ENCODE data around the gene AP5S1. TPM values are rescaled to one million over a fixed set of nuclear protein-coding genes. Genes with fewer than 3 reads are reported as not detected.
A peak's percentile ranks its signal among the peaks of the same experiment; 100 is the strongest.

AP5S1 gene
- total RNA-seq, 1 experiment from 2014 or later: 2.8 TPM

DNA sequence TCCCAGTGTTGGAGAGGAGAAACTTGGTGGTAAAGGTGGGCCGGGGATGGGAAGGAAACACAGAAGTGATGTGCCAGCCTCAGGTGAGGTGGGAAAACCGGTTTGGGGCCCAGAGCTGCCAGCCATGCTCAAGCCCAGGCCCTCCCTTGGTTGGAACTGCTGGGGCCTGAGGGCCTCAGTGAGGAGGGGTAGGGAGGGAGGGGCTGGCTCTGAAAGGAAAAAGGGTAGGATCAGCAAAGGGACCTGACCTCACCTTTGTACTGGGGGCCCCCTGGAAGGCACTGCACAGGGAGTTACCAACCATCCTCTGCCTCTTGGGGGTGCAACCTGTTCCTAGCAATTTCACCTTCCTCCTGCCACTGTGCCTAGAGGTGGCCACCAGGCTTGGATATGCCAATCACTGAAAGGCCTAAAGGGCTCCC lies 37.3 kb upstream of the AP5S1 start:
- Mint-ChIP-seq H3K9me3 (no peaks in the 10 kb centered on the region), H3K27me3 (ENCODE audit: low read depth) (peaks cover 38% of the 10 kb centered on the region), H3K4me1 (peaks cover 37% of the 10 kb centered on the region), H3K4me3 (no peak overlapping the region), H3K36me3 (peaks cover 4% of the 10 kb centered on the region; the same call in 1 of the 2 replicates), H3K27ac (no peak overlapping the region; the same call in 1 of the 2 replicates)
- POLR2A ChIA-PET: no interaction called here
- ATAC-seq (no peak), DNase-seq (ENCODE audit: low spot score) (no peak)
- CTCF ChIA-PET: interaction anchor here (1.7 to 2.9 kb wide), 3 partner anchors 15 to 67 kb away, joined by 5 to 53 read pairs (median 16); partner anchors contain the start of gene ADISSP
- TF ChIP-seq OVOL2 (CRISPR knock-in tag; IDR thresholded peaks at IDR 0.05; ENCODE audit: borderline replicate concordance) (no peak), TP53 (CRISPR knock-in tag; IDR thresholded peaks at IDR 0.05) (no peak)
- TF ChIP-seq, protein P1, sequence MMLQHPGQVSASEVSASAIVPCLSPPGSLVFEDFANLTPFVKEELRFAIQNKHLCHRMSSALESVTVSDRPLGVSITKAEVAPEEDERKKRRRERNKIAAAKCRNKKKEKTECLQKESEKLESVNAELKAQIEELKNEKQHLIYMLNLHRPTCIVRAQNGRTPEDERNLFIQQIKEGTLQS (CRISPR knock-in tag; conservative IDR thresholded peaks at IDR 0.05): no peak

- Mint-ChIP-seq H3K4me1 (peaks cover 35% of the 10 kb centered on the region), H3K27ac (no peak overlapping the region)
- CTCF ChIA-PET: interaction anchor here (1.7 to 2.9 kb wide), 3 partner anchors 15 to 67 kb away, joined by 5 to 53 read pairs (median 16); partner anchors contain the start of gene ADISSP
- TF ChIP-seq ZNF532 (CRISPR knock-in tag; IDR thresholded peaks at IDR 0.05; ENCODE audit: borderline replicate concordance) (no peak), CREB1 (CRISPR knock-in tag; IDR thresholded peaks at IDR 0.05) (no peak), RELA (CRISPR knock-in tag; IDR thresholded peaks at IDR 0.05; ENCODE audit: borderline replicate concordance) (no peak), ZNF671 (CRISPR knock-in tag; IDR thresholded peaks at IDR 0.05) (no peak), IRF1 (CRISPR knock-in tag; IDR thresholded peaks at IDR 0.05) (no peak), E2F5 (CRISPR knock-in tag; IDR thresholded peaks at IDR 0.05) (no peak), MXD4 (CRISPR knock-in tag; IDR thresholded peaks at IDR 0.05; ENCODE audit: borderline replicate concordance) (no peak), EMX1 (CRISPR knock-in tag; IDR thresholded peaks at IDR 0.05) (no peak), USF1 (CRISPR knock-in tag; IDR thresholded peaks at IDR 0.05) (no peak), USF2 (CRISPR knock-in tag; IDR thresholded peaks at IDR 0.05) (no peak), JUN (CRISPR knock-in tag; IDR thresholded peaks at IDR 0.05) (no peak), ESRRA (CRISPR knock-in tag; IDR thresholded peaks at IDR 0.05; ENCODE audit: borderline replicate concordance) (no peak), ETV6 (CRISPR knock-in tag; IDR thresholded peaks at IDR 0.05) (no peak), NR1H2 (CRISPR knock-in tag; IDR thresholded peaks at IDR 0.05) (no peak), GABPB1 (CRISPR knock-in tag; IDR thresholded peaks at IDR 0.05) (no peak), SOX15 (CRISPR knock-in tag; IDR thresholded peaks at IDR 0.05) (no peak), IRF2 (CRISPR knock-in tag; IDR thresholded peaks at IDR 0.05; ENCODE audit: borderline replicate concordance, low read depth) (no peak)
- TF ChIP-seq, protein P2, sequence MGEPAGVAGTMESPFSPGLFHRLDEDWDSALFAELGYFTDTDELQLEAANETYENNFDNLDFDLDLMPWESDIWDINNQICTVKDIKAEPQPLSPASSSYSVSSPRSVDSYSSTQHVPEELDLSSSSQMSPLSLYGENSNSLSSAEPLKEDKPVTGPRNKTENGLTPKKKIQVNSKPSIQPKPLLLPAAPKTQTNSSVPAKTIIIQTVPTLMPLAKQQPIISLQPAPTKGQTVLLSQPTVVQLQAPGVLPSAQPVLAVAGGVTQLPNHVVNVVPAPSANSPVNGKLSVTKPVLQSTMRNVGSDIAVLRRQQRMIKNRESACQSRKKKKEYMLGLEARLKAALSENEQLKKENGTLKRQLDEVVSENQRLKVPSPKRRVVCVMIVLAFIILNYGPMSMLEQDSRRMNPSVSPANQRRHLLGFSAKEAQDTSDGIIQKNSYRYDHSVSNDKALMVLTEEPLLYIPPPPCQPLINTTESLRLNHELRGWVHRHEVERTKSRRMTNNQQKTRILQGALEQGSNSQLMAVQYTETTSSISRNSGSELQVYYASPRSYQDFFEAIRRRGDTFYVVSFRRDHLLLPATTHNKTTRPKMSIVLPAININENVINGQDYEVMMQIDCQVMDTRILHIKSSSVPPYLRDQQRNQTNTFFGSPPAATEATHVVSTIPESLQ (CRISPR knock-in tag; IDR thresholded peaks at IDR 0.05): no peak
- TF ChIP-seq, protein P3, sequence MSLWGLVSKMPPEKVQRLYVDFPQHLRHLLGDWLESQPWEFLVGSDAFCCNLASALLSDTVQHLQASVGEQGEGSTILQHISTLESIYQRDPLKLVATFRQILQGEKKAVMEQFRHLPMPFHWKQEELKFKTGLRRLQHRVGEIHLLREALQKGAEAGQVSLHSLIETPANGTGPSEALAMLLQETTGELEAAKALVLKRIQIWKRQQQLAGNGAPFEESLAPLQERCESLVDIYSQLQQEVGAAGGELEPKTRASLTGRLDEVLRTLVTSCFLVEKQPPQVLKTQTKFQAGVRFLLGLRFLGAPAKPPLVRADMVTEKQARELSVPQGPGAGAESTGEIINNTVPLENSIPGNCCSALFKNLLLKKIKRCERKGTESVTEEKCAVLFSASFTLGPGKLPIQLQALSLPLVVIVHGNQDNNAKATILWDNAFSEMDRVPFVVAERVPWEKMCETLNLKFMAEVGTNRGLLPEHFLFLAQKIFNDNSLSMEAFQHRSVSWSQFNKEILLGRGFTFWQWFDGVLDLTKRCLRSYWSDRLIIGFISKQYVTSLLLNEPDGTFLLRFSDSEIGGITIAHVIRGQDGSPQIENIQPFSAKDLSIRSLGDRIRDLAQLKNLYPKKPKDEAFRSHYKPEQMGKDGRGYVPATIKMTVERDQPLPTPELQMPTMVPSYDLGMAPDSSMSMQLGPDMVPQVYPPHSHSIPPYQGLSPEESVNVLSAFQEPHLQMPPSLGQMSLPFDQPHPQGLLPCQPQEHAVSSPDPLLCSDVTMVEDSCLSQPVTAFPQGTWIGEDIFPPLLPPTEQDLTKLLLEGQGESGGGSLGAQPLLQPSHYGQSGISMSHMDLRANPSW (CRISPR knock-in tag; conservative IDR thresholded peaks at IDR 0.05; ENCODE audit: low read depth): no peak
Observed at GRCh38 chr20:3783511-3784195, 36.7 kb upstream of the AP5S1 start.

More at GRCh38 chr20:3783511-3784195, 36.7 kb upstream of the AP5S1 start:
- peak overlapping the region; percentile 16; the same call in 1 of the 2 replicates for H3K4me3 Mint-ChIP-seq
- POLR2A ChIA-PET: no interaction called here
- no peak for DNase-seq (ENCODE audit: low spot score)
- H3K36me3 Mint-ChIP-seq: peaks cover 4% of the 10 kb centered on the region; the same call in 1 of the 2 replicates
- ATAC-seq: no peak
- no peaks in the 10 kb centered on the region for H3K9me3 Mint-ChIP-seq
- H3K27me3 Mint-ChIP-seq (ENCODE audit: low read depth): peaks cover 38% of the 10 kb centered on the region

Measured in WTC11 (cell line).